Pons (tissue), 1 donor: ENCODE results near the gene CTAG2.
"Not testable (repeated sequence)": the region's sequence is repeated elsewhere in the genome, so short reads cannot be mapped to it uniquely, and the experiment has no call there.

ENCODE experiments used
- DNase-seq: peaks from one replicate; pipeline ENCODE4 v3.0.0-alpha.2; 2016; ENCODE audit warnings: low spot score

CTAG2 gene

GRCh38 chrX:154653413-154653812 is at the start of gene CTAG2:
CTAG2 (minus strand) TSS chrX:154653579; CDS start chrX:154653515, 64 bp downstream.
- DNase-seq, result not testable (repeated sequence)

GRCh38 chrX:154698630-154699248 is 45.4 kb upstream of the CTAG2 start:
- no peak for DNase-seq

GRCh38 chrX:154696676-154697045 is 43.3 kb upstream of the CTAG2 start:
- DNase-seq, result no peak

GRCh38 chrX:154695911-154696675 is 42.7 kb upstream of the CTAG2 start:
- DNase-seq, result no peak

GRCh38 chrX:154693394-154693793 is 40.0 kb upstream of the CTAG2 start:
- no peak for DNase-seq

- DNase-seq, result not testable (repeated sequence)
Measured at GRCh38 chrX:154690438-154690837, 37.1 kb upstream of the CTAG2 start.

- not testable (repeated sequence) for DNase-seq
Measured at GRCh38 chrX:154672084-154672483, 18.7 kb upstream of the CTAG2 start.

GRCh38 chrX:154670848-154671247 is 17.5 kb upstream of the CTAG2 start:
- not testable (repeated sequence) for DNase-seq

- peak; percentile 5 for DNase-seq
Measured at GRCh38 chrX:154661899-154662298, 8.5 kb upstream of the CTAG2 start.

- DNase-seq, result no peak
Measured at GRCh38 chrX:154661170-154661569, 7.8 kb upstream of the CTAG2 start.

GRCh38 chrX:154660541-154660940 is 7.2 kb upstream of the CTAG2 start:
- no peak for DNase-seq

GRCh38 chrX:154658957-154659356 is 5.6 kb upstream of the CTAG2 start:
- DNase-seq, result no peak

- no peak for DNase-seq
Measured at GRCh38 chrX:154658187-154658586, 4.8 kb upstream of the CTAG2 start.

- DNase-seq, result no peak
Measured at GRCh38 chrX:154657226-154657805, 3.9 kb upstream of the CTAG2 start.

- DNase-seq, result no peak
Measured at GRCh38 chrX:154655786-154656185, 2.4 kb upstream of the CTAG2 start.

- no peak for DNase-seq
Measured at GRCh38 chrX:154655346-154655745, 2.0 kb upstream of the CTAG2 start.

GRCh38 chrX:154654925-154655324 is 1.5 kb upstream of the CTAG2 start:
- no peak for DNase-seq

- DNase-seq, result no peak
Measured at GRCh38 chrX:154654372-154654771, 993 bp upstream of the CTAG2 start.

GRCh38 chrX:154653048-154653401 is 354 bp downstream of the CTAG2 start:
- DNase-seq, result no peak

GRCh38 chrX:154652311-154653047 is 900 bp downstream of the CTAG2 start:
- DNase-seq, result no peak

GRCh38 chrX:154650221-154650510 is 3.2 kb downstream of the CTAG2 start:
- DNase-seq, result no peak

- no peak for DNase-seq
Measured at GRCh38 chrX:154649503-154650220, 3.7 kb downstream of the CTAG2 start.
